HL-60 (cell line): ENCODE measurements around the gene CTSA.

Experiments
- GABPA ChIP-seq: IDR thresholded peaks from 2 replicates; pipeline ENCODE4 v1.6.1; 2012; ENCODE audit warnings: low read depth
- POLR2AphosphoS5 ChIP-seq: IDR thresholded peaks from 2 replicates; pipeline ENCODE4 v1.6.1; 2012; ENCODE audit warnings: low read depth
- SPI1 ChIP-seq: IDR thresholded peaks from 2 replicates; pipeline ENCODE4 v1.6.1; 2012; ENCODE audit warnings: low read depth, mild to moderate bottlenecking, borderline replicate concordance
- TF ChIP-seq, protein P1 (sequence below): IDR thresholded peaks from one replicate; pipeline ENCODE4 v1.5.1; 2011; ENCODE audit warnings: low read length, control low read depth, inconsistent platforms; ENCODE audit not compliant: insufficient read depth
- TF ChIP-seq, protein P2 (sequence below): IDR thresholded peaks from 2 replicates; pipeline ENCODE4 v1.6.1; 2012; ENCODE audit warnings: low read depth; ENCODE audit not compliant: insufficient replicate concordance

DNA sequence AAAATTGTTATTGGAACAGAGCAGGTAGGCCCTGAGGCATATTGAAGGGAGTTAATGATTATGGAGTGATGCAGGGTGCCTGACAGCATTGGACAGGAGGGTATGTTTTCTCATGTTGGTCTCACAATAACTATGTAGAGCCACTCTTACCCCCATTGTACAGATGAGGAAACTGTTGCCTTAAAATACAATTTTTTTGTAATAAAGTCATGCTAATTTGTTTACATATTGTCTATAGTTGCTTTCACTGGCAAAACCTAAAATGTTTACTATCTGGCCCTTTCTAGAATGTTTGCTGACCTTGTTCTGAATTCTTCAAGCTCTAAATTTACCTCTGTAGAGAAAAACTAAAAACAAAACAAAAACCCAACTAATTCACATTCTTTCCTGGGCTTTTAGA, 39.6 kb upstream of the CTSA start:
- TF ChIP-seq, protein P1, sequence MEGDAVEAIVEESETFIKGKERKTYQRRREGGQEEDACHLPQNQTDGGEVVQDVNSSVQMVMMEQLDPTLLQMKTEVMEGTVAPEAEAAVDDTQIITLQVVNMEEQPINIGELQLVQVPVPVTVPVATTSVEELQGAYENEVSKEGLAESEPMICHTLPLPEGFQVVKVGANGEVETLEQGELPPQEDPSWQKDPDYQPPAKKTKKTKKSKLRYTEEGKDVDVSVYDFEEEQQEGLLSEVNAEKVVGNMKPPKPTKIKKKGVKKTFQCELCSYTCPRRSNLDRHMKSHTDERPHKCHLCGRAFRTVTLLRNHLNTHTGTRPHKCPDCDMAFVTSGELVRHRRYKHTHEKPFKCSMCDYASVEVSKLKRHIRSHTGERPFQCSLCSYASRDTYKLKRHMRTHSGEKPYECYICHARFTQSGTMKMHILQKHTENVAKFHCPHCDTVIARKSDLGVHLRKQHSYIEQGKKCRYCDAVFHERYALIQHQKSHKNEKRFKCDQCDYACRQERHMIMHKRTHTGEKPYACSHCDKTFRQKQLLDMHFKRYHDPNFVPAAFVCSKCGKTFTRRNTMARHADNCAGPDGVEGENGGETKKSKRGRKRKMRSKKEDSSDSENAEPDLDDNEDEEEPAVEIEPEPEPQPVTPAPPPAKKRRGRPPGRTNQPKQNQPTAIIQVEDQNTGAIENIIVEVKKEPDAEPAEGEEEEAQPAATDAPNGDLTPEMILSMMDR, result no peak
- TF ChIP-seq POLR2AphosphoS5 (no peak), GABPA (no peak), SPI1 (no peak)
- TF ChIP-seq, protein P2, sequence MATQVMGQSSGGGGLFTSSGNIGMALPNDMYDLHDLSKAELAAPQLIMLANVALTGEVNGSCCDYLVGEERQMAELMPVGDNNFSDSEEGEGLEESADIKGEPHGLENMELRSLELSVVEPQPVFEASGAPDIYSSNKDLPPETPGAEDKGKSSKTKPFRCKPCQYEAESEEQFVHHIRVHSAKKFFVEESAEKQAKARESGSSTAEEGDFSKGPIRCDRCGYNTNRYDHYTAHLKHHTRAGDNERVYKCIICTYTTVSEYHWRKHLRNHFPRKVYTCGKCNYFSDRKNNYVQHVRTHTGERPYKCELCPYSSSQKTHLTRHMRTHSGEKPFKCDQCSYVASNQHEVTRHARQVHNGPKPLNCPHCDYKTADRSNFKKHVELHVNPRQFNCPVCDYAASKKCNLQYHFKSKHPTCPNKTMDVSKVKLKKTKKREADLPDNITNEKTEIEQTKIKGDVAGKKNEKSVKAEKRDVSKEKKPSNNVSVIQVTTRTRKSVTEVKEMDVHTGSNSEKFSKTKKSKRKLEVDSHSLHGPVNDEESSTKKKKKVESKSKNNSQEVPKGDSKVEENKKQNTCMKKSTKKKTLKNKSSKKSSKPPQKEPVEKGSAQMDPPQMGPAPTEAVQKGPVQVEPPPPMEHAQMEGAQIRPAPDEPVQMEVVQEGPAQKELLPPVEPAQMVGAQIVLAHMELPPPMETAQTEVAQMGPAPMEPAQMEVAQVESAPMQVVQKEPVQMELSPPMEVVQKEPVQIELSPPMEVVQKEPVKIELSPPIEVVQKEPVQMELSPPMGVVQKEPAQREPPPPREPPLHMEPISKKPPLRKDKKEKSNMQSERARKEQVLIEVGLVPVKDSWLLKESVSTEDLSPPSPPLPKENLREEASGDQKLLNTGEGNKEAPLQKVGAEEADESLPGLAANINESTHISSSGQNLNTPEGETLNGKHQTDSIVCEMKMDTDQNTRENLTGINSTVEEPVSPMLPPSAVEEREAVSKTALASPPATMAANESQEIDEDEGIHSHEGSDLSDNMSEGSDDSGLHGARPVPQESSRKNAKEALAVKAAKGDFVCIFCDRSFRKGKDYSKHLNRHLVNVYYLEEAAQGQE, result no peak
